HepG2 (cell line): ENCODE results near the gene CUEDC2. TPM values are rescaled to one million over a fixed set of nuclear protein-coding genes. Genes with fewer than 3 reads are reported as not detected.

Source experiments
- CENPX ChIP-seq: sonication (generic); formaldehyde crosslinking; IDR thresholded peaks from 2 replicates; pipeline ENCODE4 v1.9.0; 2021; ENCODE audit warnings: mild to moderate bottlenecking, missing genetic modification reagents, moderate library complexity
- DMAP1 ChIP-seq: IDR thresholded peaks from 2 replicates; pipeline ENCODE4 v1.6.1; 2016
- DNMT1 ChIP-seq: sonication (generic); formaldehyde crosslinking; IDR thresholded peaks from 2 replicates; pipeline ENCODE4 v1.5.1; 2020; ENCODE audit warnings: mild to moderate bottlenecking, missing genetic modification reagents
- FOSL1 ChIP-seq: sonication (generic); formaldehyde crosslinking; IDR thresholded peaks from 2 replicates; pipeline ENCODE4 v1.9.0; 2021; ENCODE audit warnings: missing genetic modification reagents, borderline replicate concordance
- HDAC6 ChIP-seq: fragments of 200-600 bp; sonication (generic); IDR thresholded peaks from 2 replicates; pipeline ENCODE4 v1.7.0; 2017; ENCODE audit warnings: mild to moderate bottlenecking, antibody characterized with exemption, low read length, low read depth
- NFE2L2 ChIP-seq: fragments of 150-350 bp; IDR thresholded peaks from 2 replicates; pipeline ENCODE4 v1.6.1; 2014; ENCODE audit warnings: low read length
- NFIB ChIP-seq: sonication (generic); formaldehyde crosslinking; IDR thresholded peaks from 2 replicates; pipeline ENCODE4 v1.9.0; 2021; ENCODE audit warnings: missing genetic modification reagents, mild to moderate bottlenecking, borderline replicate concordance
- NONO ChIP-seq, 2 experiments: fragments of 450-650 bp in 1 of 2; sonication (generic) in 1 of 2; formaldehyde crosslinking in 1 of 2; IDR thresholded peaks in 1 of 2; conservative IDR thresholded peaks in 1 of 2; 2 replicates each; pipeline versions ENCODE4 v1.6.1 to v1.8.0; 2017 to 2022; ENCODE audit warnings: mild to moderate bottlenecking in 1 of 2, missing genetic modification reagents in 1 of 2, moderate library complexity in 1 of 2
- NR2F6 ChIP-seq, 2 experiments: IDR thresholded peaks; 2 replicates each; pipeline ENCODE4 v1.6.1; 2016; ENCODE audit warnings: antibody characterized with exemption in 1 of 2, mild to moderate bottlenecking in 1 of 2
- PHF8 ChIP-seq: sonication (generic); formaldehyde crosslinking; IDR thresholded peaks from 2 replicates; pipeline ENCODE4 v1.5.0; 2020; ENCODE audit warnings: missing genetic modification reagents
- RARA ChIP-seq: IDR thresholded peaks from 2 replicates; pipeline ENCODE4 v1.6.1; 2016; ENCODE audit warnings: missing genetic modification reagents, missing compliant biosample characterization
- RORA ChIP-seq: sonication (generic); formaldehyde crosslinking; IDR thresholded peaks from 2 replicates; pipeline ENCODE4 v1.5.0; 2020; ENCODE audit warnings: mild to moderate bottlenecking, missing genetic modification reagents, moderate library complexity
- SAP130 ChIP-seq: IDR thresholded peaks from 2 replicates; pipeline ENCODE4 v1.6.1; 2016; ENCODE audit warnings: low read depth
- ZBTB7B ChIP-seq: sonication (generic); formaldehyde crosslinking; IDR thresholded peaks from 2 replicates; pipeline ENCODE4 v1.4.0; 2020; ENCODE audit warnings: missing genetic modification reagents
- ZFP36L2 ChIP-seq: sonication (generic); formaldehyde crosslinking; IDR thresholded peaks from 2 replicates; pipeline ENCODE4 v1.4.0; 2020; ENCODE audit warnings: missing genetic modification reagents
- ZFP90 ChIP-seq: sonication (generic); formaldehyde crosslinking; IDR thresholded peaks from 2 replicates; pipeline ENCODE4 v1.8.0; 2022; ENCODE audit warnings: missing genetic modification reagents, mild to moderate bottlenecking, inconsistent platforms, borderline replicate concordance
- ZNF326 ChIP-seq: sonication (generic); formaldehyde crosslinking; IDR thresholded peaks from 2 replicates; pipeline ENCODE4 v1.4.0; 2020; ENCODE audit warnings: missing genetic modification reagents, borderline replicate concordance
- ZNF335 ChIP-seq: sonication (generic); formaldehyde crosslinking; IDR thresholded peaks from 2 replicates; pipeline ENCODE4 v1.4.0; 2020; ENCODE audit warnings: missing genetic modification reagents
- ZNF530 ChIP-seq: sonication (generic); formaldehyde crosslinking; IDR thresholded peaks from 2 replicates; pipeline ENCODE4 v1.5.0; 2020; ENCODE audit warnings: low read depth, mild to moderate bottlenecking, missing genetic modification reagents
- ZNF652 ChIP-seq: IDR thresholded peaks from 2 replicates; pipeline ENCODE4 v1.6.1; 2016; ENCODE audit warnings: low read depth, borderline replicate concordance
- ZNF713 ChIP-seq: sonication (generic); formaldehyde crosslinking; IDR thresholded peaks from 2 replicates; pipeline ENCODE4 v1.4.0; 2020; ENCODE audit warnings: mild to moderate bottlenecking, missing genetic modification reagents
- polyA plus RNA-seq, 8 experiments: library from polyadenylated mRNA; depleted of rRNA in 3 of 8; stranded (reverse) in 7 of 8; unstranded in 1 of 8; fragments of >200 nt; fragmentation: Illumina TruSeq in 4 of 8; extraction: Trizol in 4 of 8; gene quantifications; 2 replicates each; pipeline versions ENCODE4 v1.2.1 to v1.2.3, GENCODE V29; 2011 to 2016; ENCODE audit warnings: low read depth in 4 of 8, missing spikeins in 1 of 8, mixed read lengths in 1 of 8; ENCODE audit not compliant: insufficient read depth in 1 of 8
- total RNA-seq, 5 experiments: library from RNA; depleted of rRNA; stranded (reverse); fragments of >200 nt; fragmentation: Illumina TruSeq; extraction: Trizol; gene quantifications; 2 replicates each; pipeline ENCODE4 v1.2.3, GENCODE V29; 2016; ENCODE audit warnings: low read depth in 1 of 5
- TF ChIP-seq, protein P1 (sequence below): sonication (generic); formaldehyde crosslinking; IDR thresholded peaks from 2 replicates; pipeline ENCODE4 v1.5.1; 2020; ENCODE audit warnings: missing genetic modification reagents, mild to moderate bottlenecking, borderline replicate concordance
- TF ChIP-seq, protein P2 (sequence below): sonication (generic); formaldehyde crosslinking; IDR thresholded peaks from 2 replicates; pipeline ENCODE4 v1.4.0; 2020; ENCODE audit warnings: mild to moderate bottlenecking, low read depth, missing genetic modification reagents
- TF ChIP-seq, protein P3 (sequence below): sonication (generic); formaldehyde crosslinking; IDR thresholded peaks from 2 replicates; pipeline ENCODE4 v1.8.1; 2023; ENCODE audit warnings: missing genetic modification reagents, inconsistent platforms, borderline replicate concordance
- TF ChIP-seq, protein P4 (sequence below): sonication (generic); formaldehyde crosslinking; IDR thresholded peaks from 2 replicates; pipeline ENCODE4 v1.5.1; 2020; ENCODE audit warnings: missing genetic modification reagents, mild to moderate bottlenecking, borderline replicate concordance

Gene CUEDC2
- total and polyA plus RNA-seq, 2 of the 13 experiments (the other 11 are each of a cell fraction or from before 2014, with no cell fraction given), result 13.1 to 18.4 TPM

GRCh38 chr10:102461187-102462054 is 29.0 kb upstream of the CUEDC2 start (continued):
- no peak for TF ChIP-seq NR2F6 (IDR thresholded peaks at IDR 0.05)
- TF ChIP-seq NR2F6 (CRISPR knock-in tag; IDR thresholded peaks at IDR 0.05), result no peak
- TF ChIP-seq RORA, result no peak
- TF ChIP-seq ZNF652 (CRISPR knock-in tag), result no peak
- TF ChIP-seq NFIB (CRISPR knock-in tag), result no peak
- no peak for TF ChIP-seq ZNF713
- no peak for TF ChIP-seq DNMT1
- TF ChIP-seq ZNF326, result no peak
- peak; percentile 62 for TF ChIP-seq SAP130 (CRISPR knock-in tag)
- peak; percentile 15; the same call in 1 of the 2 replicates for TF ChIP-seq ZBTB7B (CRISPR knock-in tag)
- TF ChIP-seq, protein P1, sequence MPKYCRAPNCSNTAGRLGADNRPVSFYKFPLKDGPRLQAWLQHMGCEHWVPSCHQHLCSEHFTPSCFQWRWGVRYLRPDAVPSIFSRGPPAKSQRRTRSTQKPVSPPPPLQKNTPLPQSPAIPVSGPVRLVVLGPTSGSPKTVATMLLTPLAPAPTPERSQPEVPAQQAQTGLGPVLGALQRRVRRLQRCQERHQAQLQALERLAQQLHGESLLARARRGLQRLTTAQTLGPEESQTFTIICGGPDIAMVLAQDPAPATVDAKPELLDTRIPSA (CRISPR knock-in tag), result no peak
- TF ChIP-seq DMAP1 (CRISPR knock-in tag), result peak; percentile 37; the same call in 1 of the 2 replicates
- no peak for TF ChIP-seq NFE2L2
- TF ChIP-seq ZNF530, result no peak
- TF ChIP-seq ZNF335 (CRISPR knock-in tag), result no peak
- TF ChIP-seq CENPX, result no peak
- TF ChIP-seq HDAC6, result no peak
- TF ChIP-seq, protein P2, sequence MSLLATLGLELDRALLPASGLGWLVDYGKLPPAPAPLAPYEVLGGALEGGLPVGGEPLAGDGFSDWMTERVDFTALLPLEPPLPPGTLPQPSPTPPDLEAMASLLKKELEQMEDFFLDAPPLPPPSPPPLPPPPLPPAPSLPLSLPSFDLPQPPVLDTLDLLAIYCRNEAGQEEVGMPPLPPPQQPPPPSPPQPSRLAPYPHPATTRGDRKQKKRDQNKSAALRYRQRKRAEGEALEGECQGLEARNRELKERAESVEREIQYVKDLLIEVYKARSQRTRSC (CRISPR knock-in tag), result no peak
- no peak; the same call in 1 of the 2 replicates for TF ChIP-seq ZFP90 (CRISPR knock-in tag)
- TF ChIP-seq, protein P3, sequence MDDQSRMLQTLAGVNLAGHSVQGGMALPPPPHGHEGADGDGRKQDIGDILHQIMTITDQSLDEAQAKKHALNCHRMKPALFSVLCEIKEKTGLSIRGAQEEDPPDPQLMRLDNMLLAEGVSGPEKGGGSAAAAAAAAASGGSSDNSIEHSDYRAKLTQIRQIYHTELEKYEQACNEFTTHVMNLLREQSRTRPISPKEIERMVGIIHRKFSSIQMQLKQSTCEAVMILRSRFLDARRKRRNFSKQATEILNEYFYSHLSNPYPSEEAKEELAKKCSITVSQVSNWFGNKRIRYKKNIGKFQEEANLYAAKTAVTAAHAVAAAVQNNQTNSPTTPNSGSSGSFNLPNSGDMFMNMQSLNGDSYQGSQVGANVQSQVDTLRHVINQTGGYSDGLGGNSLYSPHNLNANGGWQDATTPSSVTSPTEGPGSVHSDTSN (CRISPR knock-in tag), result no peak
- TF ChIP-seq, protein P4, sequence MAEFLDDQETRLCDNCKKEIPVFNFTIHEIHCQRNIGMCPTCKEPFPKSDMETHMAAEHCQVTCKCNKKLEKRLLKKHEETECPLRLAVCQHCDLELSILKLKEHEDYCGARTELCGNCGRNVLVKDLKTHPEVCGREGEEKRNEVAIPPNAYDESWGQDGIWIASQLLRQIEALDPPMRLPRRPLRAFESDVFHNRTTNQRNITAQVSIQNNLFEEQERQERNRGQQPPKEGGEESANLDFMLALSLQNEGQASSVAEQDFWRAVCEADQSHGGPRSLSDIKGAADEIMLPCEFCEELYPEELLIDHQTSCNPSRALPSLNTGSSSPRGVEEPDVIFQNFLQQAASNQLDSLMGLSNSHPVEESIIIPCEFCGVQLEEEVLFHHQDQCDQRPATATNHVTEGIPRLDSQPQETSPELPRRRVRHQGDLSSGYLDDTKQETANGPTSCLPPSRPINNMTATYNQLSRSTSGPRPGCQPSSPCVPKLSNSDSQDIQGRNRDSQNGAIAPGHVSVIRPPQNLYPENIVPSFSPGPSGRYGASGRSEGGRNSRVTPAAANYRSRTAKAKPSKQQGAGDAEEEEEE, result no peak
- TF ChIP-seq NONO (IDR thresholded peaks at IDR 0.05), result no peak
- TF ChIP-seq NONO (CRISPR knock-in tag; conservative IDR thresholded peaks at IDR 0.05), result peak; percentile 76
- no peak for TF ChIP-seq RARA (CRISPR knock-in tag)
- no peak for TF ChIP-seq FOSL1 (CRISPR knock-in tag)
- no peak for TF ChIP-seq ZFP36L2
- TF ChIP-seq PHF8, result no peak; the same call in 1 of the 2 replicates
